ENCODE results near the gene FOLR3.
A peak's percentile ranks its signal among the peaks of the same experiment; 100 is the strongest.
"Not testable (repeated sequence)": the region's sequence is repeated elsewhere in the genome, so short reads cannot be mapped to it uniquely, and the experiment has no call there.

FOLR3 gene

GRCh38 chr11:72135473-72135872 is at the start of gene FOLR3:
FOLR3 (plus strand) TSS chr11:72135725; CDS start chr11:72135953, 228 bp downstream.
- not testable (repeated sequence) for FAIRE-seq

- FAIRE-seq = no peak
Observed at GRCh38 chr11:72088076-72088808, 47.3 kb upstream of the FOLR3 start.

GRCh38 chr11:72091292-72091691 is 44.2 kb upstream of the FOLR3 start:
- FAIRE-seq = no peak

DNA sequence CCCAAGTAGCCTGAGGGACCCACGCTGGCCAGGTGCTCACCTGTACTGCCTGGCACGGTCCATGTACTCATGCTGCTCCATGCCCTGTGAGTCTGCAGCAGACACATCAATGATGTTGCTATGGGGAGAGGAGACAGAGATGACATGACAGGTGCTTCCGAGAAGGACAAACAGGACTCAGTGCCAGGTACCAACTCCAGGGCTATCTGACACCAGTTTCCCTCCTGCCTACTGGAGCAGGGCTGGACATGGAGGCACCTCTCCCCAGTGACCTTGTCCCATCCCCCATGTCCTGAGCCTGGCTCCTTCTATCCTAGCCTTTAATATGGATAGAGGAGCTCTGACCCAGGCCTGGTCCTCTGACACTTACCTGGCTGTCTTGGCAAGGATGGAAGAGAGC is 36.8 kb upstream of the FOLR3 start:
- no peak for FAIRE-seq

DNA sequence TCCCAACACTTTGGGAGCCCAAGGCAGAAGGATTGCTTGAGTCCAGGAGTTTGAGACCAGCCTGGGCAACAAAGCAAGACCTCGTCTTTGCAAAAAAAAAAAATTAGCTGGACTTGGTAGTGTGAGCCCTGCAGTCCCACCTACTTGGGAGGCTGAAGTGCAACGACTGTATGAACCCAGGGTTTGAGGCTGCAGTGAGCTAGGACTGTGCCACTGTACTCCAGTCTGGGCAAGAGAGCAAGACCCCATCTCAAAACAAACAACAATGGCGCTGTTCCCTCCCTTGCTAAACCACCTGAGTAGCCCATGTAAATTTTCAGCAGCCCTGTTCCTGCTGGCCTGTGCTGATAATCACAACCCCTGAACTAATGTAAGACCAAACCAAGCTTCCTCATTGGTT is 35.5 kb upstream of the FOLR3 start:
- FAIRE-seq = no peak

GRCh38 chr11:72100462-72100861 is 35.1 kb upstream of the FOLR3 start:
- FAIRE-seq = no peak

GRCh38 chr11:72102162-72102561 is 33.4 kb upstream of the FOLR3 start:
- FAIRE-seq = no peak

DNA sequence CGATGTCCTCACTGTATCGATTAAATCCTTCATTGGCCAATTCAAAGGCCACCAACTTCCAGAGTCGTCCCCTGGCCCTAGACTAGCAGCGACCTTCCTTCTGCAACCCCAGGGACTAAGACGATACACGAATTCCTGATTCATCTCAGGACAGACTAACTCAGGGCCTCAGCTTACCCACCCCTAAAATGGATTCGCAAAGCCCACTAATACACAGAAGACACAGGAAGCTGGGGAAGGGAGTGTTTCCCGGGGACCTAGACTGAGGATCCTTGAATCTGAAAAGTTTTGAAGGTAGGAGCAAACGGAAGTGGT is 32.9 kb upstream of the FOLR3 start:
- FAIRE-seq = no peak

DNA sequence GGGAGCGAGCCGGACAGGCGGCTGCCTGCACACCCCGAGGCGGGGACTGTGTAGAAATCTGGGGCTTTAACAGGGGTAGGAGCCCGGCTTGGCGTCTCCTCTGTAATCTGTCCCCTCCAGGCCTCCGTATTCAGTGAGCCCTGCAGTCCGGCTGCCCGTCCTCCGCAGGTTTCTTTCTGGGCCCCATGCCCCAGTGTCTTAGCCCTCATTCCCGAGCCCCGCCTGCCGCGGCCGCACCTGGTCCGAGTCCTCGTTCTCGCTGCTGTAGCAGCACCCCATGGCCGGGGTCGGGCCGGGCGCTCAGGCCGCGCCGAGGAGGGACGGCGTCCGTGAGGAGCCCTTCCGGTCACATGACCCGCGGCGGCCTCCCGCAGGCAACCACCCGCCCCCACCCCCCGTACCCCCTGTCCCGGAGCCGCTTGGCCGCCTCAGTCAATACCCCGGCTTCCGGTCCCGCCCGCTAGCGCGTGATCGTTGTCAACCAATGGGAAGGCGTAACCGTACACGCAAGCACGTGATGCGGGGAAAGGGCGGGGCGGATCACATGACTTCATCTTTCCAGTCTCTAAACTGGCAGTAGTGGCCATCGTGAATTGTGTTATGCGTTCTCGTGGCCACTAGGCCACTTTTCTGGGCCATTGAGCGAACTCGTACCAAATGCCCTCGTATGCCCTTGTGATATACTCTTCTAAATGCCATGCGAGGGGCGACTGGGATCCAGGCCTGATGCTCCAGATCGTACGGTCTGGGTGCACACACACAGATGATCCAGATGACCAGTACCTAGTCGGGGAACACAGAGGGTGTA is 32.4 kb upstream of the FOLR3 start, which contains the start of gene LAMTOR1:
LAMTOR1 (minus strand) TSS at position 352 of the 808 bp plus-strand sequence; CDS start at position 279, 73 bp downstream.
- no peak for FAIRE-seq

DNA sequence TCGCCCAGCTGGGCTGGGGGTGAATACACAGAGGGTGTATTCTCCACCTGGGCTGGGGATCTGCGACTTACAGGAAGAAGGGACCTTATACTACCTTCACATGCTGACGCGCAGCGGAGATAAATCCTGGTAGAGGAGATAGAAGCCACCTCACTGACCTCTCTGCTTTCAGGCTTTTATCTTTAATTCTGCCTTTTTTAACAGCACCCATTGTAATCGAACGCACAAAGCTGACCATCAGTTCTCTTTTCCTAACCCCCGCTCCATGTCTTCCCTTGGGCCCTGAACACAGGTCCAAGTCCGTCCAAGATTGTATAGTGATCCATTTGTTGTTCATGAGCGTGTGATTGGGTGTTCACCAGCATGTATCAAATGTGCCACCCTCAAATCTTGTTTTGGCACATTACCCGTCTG is 31.8 kb upstream of the FOLR3 start:
- no peak for FAIRE-seq

DNA sequence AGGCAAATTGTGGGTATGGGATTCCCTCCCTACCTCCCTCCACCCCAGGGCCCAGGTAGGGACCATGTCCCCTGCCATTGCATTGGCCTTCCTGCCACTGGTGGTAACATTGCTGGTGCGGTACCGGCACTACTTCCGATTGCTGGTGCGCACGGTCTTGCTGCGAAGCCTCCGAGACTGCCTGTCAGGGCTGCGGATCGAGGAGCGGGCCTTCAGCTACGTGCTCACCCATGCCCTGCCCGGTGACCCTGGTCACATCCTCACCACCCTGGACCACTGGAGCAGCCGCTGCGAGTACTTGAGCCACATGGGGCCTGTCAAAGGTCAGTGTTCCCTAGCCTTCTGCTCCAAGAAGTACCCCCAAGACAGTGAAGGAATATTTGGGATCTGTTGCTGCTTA is 29.6 kb upstream of the FOLR3 start, which contains the start of gene TOMT:
TOMT (plus strand) TSS at position 37 of the 400 bp plus-strand sequence; CDS start at position 65, 28 bp downstream.
- FAIRE-seq = no peak

DNA sequence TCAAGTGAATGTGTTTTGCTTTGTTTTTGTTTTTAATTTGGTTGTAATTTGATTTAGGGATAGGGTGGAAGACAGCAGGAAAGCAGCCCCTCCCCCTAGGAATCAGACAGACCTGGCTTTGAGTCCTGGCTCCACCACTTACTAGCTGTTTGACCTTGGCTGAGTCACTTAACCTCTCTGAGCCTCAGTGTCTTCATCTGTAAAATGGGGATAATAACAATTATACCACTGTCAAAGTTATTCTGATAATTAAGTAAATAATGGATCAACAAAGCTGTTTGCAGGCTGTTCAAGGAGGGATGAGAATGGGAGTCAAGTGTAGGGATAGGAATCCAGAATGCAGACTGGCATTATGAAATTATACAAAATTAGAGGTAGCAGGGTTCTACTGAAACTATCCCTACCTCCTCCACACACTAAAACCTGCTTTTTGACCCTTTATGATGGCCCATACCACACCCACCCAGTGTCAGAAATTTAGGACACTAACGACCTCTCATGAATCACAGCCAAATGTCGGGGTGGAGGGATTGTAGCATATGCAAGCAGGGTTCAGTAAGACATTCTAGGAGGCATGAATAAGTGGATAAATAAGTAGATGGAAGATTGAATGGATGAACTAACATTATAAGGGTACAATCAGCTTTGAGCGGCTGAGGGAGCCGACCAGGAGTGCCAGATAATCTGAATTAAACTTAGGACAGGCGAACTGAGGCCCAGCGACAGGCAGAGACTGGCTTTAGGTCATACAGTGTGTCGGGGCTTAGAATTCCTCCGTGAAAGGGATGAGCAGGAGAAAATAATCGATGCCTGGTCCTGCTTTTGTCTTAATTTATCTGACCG is 24.0 kb upstream of the FOLR3 start:
- no peak for FAIRE-seq

GRCh38 chr11:72112143-72112977 is 23.2 kb upstream of the FOLR3 start, which contains the start of gene ANAPC15:
ANAPC15 (minus strand) TSS chr11:72112695; CDS start chr11:72111276, 1,419 bp downstream.
- peak; percentile 61 for FAIRE-seq

DNA sequence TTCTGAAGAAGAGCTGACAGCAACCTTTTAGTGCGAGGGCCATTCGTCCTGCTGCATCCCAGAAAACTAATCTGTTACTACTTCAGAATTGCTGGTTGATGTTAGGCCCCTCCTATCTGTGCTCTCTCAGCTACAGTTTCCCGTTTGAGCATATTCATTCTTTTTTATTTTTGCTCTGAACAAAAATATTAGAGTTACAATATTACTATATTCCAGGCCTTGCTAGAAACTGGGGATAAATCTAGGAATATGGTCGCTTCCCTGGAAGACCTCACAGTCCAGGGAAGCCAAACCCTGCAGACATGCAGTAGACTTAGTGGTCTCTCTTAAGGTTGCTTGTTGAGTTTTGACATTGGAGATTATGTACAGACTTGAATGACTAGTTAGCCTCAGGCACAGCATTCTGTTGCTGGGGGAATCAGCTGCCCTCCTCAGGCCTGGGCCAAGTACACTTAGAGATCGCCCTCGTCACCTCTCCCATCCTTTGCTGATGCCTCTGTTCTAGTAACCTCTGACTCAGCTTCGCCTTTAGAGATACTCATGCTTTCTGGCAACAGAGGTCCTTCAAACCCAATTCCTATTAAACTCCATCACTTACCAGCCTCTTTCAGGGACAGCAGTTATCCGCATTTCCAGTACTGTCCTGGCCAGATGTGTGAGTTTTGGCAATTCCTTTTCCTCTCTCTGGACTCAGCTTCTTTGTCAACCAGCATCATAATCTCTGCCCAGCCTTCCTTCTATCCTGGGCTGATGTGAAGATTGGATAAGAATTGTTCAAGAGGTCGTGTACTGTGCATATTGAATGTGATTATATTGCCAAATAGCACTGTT is 22.3 kb upstream of the FOLR3 start:
- no peak for FAIRE-seq

- no peak for FAIRE-seq
Observed at GRCh38 chr11:72114570-72114969, 21.0 kb upstream of the FOLR3 start.

DNA sequence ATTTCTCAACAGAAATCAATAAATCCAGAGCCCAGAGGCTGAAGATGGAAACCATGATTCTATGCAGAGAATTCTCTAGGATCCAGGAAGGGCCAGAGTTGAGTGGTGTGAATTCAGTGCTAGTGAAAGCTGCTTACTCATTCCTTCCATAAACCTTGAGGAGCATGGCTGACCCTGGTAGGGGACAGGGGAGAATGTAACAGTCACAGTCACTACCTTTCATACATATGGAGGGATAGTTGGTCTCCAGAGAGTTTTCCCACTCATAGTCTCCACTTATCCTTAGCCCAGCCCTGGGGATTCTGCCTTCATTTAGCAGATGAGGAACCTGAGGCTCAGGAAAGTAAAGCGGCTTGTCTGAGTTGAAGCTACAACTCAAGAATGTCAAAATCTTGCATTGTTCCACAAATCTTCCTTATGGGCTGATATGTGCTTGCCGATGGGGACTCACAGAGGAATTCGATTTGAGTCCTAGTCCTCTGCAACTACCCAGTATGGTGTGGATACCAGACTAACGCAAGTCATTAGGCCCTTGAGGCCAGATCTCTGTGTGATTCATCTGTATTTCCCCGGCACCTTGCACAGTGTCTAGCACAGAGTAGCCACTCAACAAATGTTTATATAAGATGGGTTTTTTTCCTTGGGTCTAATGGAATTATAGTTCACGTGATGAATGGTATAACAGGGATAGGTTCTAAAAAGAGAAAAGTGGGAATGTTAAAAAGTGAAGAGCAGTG is 19.3 kb upstream of the FOLR3 start:
- FAIRE-seq = no peak

DNA sequence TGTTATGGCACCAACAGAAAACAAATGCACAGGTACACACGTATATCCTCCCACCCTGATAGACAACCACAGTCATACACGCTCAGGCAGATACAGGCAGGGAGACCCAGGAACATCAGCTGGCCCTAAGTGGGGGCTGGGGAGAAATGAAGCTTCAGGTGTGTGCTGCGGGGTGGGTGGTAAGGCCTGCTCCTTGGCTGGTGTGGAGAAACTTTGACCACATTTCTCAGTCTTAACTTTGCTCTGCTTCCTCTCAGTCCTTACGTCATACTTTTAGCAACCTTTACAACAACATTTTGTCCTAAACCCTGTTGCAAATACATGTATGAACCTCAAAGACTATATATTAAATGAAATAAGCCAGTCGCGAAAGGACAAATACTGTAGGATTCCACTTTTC is 16.3 kb upstream of the FOLR3 start:
- no peak for FAIRE-seq

DNA sequence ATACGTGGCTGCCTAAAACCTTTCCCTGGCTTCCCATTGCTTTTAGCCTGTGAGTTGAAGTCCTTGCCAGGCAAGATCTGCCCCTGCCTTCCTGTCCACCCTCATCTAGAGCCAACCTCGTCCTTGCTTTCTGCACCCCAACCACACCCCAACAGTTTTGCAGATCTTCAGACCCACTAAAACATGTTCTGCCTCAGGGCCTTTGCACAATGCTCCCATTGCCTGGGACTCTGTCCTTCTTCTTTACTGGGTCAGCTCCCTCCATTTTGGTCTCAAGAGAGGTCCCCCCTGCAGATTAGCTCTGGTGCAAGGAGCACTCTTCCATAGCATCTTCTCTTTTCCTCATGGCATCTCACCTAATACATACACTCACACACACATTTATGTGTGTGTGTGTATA is 14.6 kb upstream of the FOLR3 start:
- no peak for FAIRE-seq

GRCh38 chr11:72122607-72123006 is 12.9 kb upstream of the FOLR3 start:
- no peak for FAIRE-seq

GRCh38 chr11:72123117-72123653 is 12.3 kb upstream of the FOLR3 start:
- FAIRE-seq = no peak
